OCI-LY7 (cell line): ENCODE results near the gene BEST3. TPM values are rescaled to one million over a fixed set of nuclear protein-coding genes. Genes with fewer than 3 reads are reported as not detected.

Source experiments
- BruUV-seq: library from RNA; stranded (reverse); fragments of 400-500 nt; replicated peaks from 2 replicates; lab custom pipeline; 2021; lab: Mats Ljungman, UMichigan
- CTCF ChIA-PET: fragments of 300-600 bp; sonication (Branson Sonifier 250); formaldehyde crosslinking; loops from one replicate; lab custom pipeline; 2022; ENCODE audit warnings: antibody characterized with exemption; ENCODE audit not compliant: unreplicated experiment; lab: Charles Lee
- POLR2A ChIA-PET: fragments of 300-600 bp; sonication (Branson Sonifier 250); formaldehyde crosslinking; loops from one replicate; lab custom pipeline; 2022; ENCODE audit warnings: antibody characterized with exemption; lab: Charles Lee
- DNase-seq: peaks from one replicate; pipeline ENCODE4 v3.0.0-alpha.2; 2015; ENCODE audit warnings: low spot score
- H2AFZ ChIP-seq: fragments of 200-600 bp; sonication (generic), shearing (Covaris generic); 2 replicates; pipeline ENCODE4 v1.6.1; 2014; ENCODE audit warnings: mild to moderate bottlenecking, antibody characterized with exemption, low read length, moderate library complexity
- H3K27ac ChIP-seq: fragments of 200-600 bp; sonication (generic); 2 replicates; pipeline ENCODE4 v1.5.1; 2014; ENCODE audit warnings: mixed run types, low read depth, mild to moderate bottlenecking, moderate library complexity, low read length, inconsistent platforms; ENCODE audit not compliant: poor library complexity, severe bottlenecking
- H3K36me3 ChIP-seq: fragments of 200-600 bp; sonication (generic); 2 replicates; pipeline ENCODE4 v1.6.1; 2014; ENCODE audit warnings: mild to moderate bottlenecking, antibody characterized with exemption, low read length, moderate library complexity, mixed read lengths; ENCODE audit not compliant: insufficient read depth
- H3K4me1 ChIP-seq: fragments of 200-600 bp; sonication (generic); 2 replicates; pipeline ENCODE4 v1.5.1; 2014; ENCODE audit warnings: mild to moderate bottlenecking, low read length; ENCODE audit not compliant: insufficient read depth, poor library complexity, severe bottlenecking
- H3K4me2 ChIP-seq: fragments of 200-600 bp; sonication (generic); 2 replicates; pipeline ENCODE4 v1.6.1; 2014; ENCODE audit warnings: mild to moderate bottlenecking, low read length
- H3K4me3 ChIP-seq: fragments of 200-600 bp; sonication (generic); 2 replicates; pipeline ENCODE4 v1.5.1; 2014; ENCODE audit warnings: mild to moderate bottlenecking, low read depth, low read length; ENCODE audit not compliant: poor library complexity, severe bottlenecking
- H3K79me2 ChIP-seq: fragments of 200-600 bp; sonication (generic); 2 replicates; pipeline ENCODE4 v1.6.1; 2016; ENCODE audit warnings: low read depth, mild to moderate bottlenecking, low read length, moderate library complexity, mixed read lengths; ENCODE audit not compliant: insufficient read depth
- H3K9me2 ChIP-seq: fragments of 200-600 bp; sonication (generic); 2 replicates; pipeline ENCODE4 v1.6.1; 2016; ENCODE audit warnings: mild to moderate bottlenecking, low read length, mixed read lengths; ENCODE audit not compliant: insufficient read depth
- H3K9me3 ChIP-seq: fragments of 200-600 bp; sonication (generic); 2 replicates; pipeline ENCODE4 v1.6.1; 2014; ENCODE audit warnings: mild to moderate bottlenecking, mixed run types, low read length, mixed read lengths
- H4K20me1 ChIP-seq: fragments of 200-600 bp; sonication (generic); 2 replicates; pipeline ENCODE4 v1.6.1; 2014; ENCODE audit warnings: mild to moderate bottlenecking, antibody characterized with exemption, low read length, moderate library complexity, mixed read lengths; ENCODE audit not compliant: insufficient read depth
- EZH2phosphoT487 ChIP-seq: fragments of 200-600 bp; sonication (generic); IDR thresholded peaks from 2 replicates; pipeline ENCODE4 v1.6.1; 2018; ENCODE audit warnings: low read depth, borderline replicate concordance, mild to moderate bottlenecking, mixed run types, antibody characterized with exemption, low read length, moderate library complexity, mixed read lengths
- intact Hi-C: fragments of 100-400 bp; cut with micrococcal nuclease; formaldehyde crosslinking; loops from one replicate; pipeline ENCODE4 v1.10.0; 2022; ENCODE audit not compliant: unreplicated experiment
- total RNA-seq, 2 experiments: library from RNA; depleted of rRNA in 1 of 2; stranded (reverse); fragments of >200 nt in 1 of 2; shearing (Covaris generic) in 1 of 2; gene quantifications; 2 replicates each; pipeline ENCODE4 v1.2.3, GENCODE V29; 2014 to 2022
- TF ChIP-seq, protein P1 (sequence below): fragments of 200-600 bp; sonication (generic); conservative IDR thresholded peaks from 2 replicates; pipeline ENCODE4 v1.5.1; 2014; ENCODE audit warnings: mild to moderate bottlenecking, antibody characterized with exemption, low read length, moderate library complexity, mixed read lengths

BEST3 gene
- total RNA-seq, 2 experiments from 2014 or later: 60.1 to 123 TPM

DNA sequence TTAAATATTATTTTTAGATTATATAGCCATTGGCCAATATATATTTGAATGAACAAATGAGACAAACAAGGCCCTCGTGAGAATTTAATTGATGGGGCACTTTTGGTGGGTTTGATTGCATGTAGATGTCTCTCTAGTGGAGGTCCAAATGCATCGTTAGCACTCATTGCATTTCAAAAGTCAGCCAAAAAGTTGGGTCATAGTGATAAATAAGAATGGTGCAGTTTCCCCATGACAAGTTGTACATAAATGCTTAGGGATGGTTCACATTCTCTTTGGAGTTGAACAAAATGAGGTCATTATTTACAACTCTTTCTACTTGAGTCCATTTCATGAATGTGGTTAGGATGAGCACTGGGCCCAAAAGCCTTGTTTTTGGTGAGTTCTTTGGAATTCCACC is 1.0 kb downstream of the BEST3 start:
- intact Hi-C loops: no loop called here
- H3K79me2 ChIP-seq: peaks cover 52% of the 10 kb centered on the region
- DNase-seq: peak; percentile 26
- H3K36me3 ChIP-seq: peaks cover 36% of the 10 kb centered on the region
- peak overlapping the region; percentile 98 for H3K27ac ChIP-seq
- peak overlapping the region; percentile 77; the same call in 1 of the 2 replicates for H2AFZ ChIP-seq
- no peaks in the 10 kb centered on the region for H4K20me1 ChIP-seq
- no peaks in the 10 kb centered on the region for H3K9me2 ChIP-seq
- peak overlapping the region; percentile 95 for H3K4me3 ChIP-seq
- CTCF ChIA-PET: no interaction called here
- POLR2A ChIA-PET: interaction anchor here (0.6 to 1.6 kb wide), 8 partner anchors 16 to 1914 kb away, joined by 3 to 6 read pairs (median 3); partner anchors contain the start of gene CCT2
- H3K9me3 ChIP-seq: no peaks in the 10 kb centered on the region
- TF ChIP-seq, protein P1, sequence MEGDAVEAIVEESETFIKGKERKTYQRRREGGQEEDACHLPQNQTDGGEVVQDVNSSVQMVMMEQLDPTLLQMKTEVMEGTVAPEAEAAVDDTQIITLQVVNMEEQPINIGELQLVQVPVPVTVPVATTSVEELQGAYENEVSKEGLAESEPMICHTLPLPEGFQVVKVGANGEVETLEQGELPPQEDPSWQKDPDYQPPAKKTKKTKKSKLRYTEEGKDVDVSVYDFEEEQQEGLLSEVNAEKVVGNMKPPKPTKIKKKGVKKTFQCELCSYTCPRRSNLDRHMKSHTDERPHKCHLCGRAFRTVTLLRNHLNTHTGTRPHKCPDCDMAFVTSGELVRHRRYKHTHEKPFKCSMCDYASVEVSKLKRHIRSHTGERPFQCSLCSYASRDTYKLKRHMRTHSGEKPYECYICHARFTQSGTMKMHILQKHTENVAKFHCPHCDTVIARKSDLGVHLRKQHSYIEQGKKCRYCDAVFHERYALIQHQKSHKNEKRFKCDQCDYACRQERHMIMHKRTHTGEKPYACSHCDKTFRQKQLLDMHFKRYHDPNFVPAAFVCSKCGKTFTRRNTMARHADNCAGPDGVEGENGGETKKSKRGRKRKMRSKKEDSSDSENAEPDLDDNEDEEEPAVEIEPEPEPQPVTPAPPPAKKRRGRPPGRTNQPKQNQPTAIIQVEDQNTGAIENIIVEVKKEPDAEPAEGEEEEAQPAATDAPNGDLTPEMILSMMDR: no peak
- TF ChIP-seq EZH2phosphoT487: no peak
- BruUV-seq: TSS peak; percentile 87
- H3K4me2 ChIP-seq: peak overlapping the region; percentile 77
- H3K4me1 ChIP-seq: peaks cover 43% of the 10 kb centered on the region

DNA sequence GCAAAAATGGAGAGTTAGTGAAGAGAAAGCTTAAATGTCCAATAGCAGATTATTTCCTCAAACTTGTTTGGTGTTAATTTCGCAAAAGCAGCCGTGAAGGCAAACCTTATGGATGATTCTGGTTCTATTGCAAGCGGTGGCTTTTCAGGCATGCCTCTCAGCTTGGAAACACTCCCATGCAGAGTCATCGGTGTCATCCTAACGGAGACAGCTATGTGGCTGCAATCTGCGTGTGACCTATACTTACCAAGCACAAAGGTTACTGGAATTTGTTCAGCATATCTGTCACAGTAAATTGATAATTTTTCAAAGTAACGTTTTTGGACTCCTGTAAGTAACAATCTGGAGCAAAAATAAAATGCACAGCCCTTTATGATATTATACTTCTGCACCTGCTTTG is 5.0 kb downstream of the BEST3 start:
- intact Hi-C loops: no loop called here

DNA sequence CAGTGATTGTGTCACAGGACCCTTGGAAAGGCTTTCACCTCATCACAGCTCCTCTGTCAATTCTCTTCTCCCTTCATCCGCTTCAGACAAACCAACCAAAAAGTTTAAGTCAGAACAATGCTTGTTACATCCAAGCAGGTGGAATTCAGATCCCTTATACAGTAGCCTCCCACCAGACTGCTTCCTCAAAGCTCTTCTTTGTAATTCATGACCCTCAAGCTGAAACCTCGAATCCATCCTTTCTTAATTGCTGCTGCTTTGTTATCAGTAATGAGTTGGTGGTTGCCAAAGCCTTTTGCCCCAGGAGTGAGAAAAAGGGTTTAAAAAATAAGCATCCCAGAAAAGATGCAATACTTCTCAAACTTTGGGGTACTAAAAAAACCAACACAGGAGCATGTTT is 9.5 kb downstream of the BEST3 start:
- TF ChIP-seq, protein P1: no peak
- TF ChIP-seq EZH2phosphoT487: no peak
- intact Hi-C loops: no loop called here
- no TSS peak for BruUV-seq
- Histone ChIP-seq H2AFZ (no peak overlapping the region), H3K79me2 (peaks cover 7% of the 10 kb centered on the region; the same call in 1 of the 2 replicates), H4K20me1 (no peaks in the 10 kb centered on the region), H3K4me3 (no peak overlapping the region), H3K36me3 (peaks cover 84% of the 10 kb centered on the region), H3K9me2 (no peaks in the 10 kb centered on the region), H3K27ac (no peak overlapping the region), H3K4me1 (no peaks in the 10 kb centered on the region), H3K9me3 (no peaks in the 10 kb centered on the region), H3K4me2 (no peak overlapping the region)
- ChIA-PET CTCF (no interaction called here), POLR2A (no interaction called here)
- no peak for DNase-seq

More for the DNA sequence above, 5.0 kb downstream of the BEST3 start:
- H3K4me1 ChIP-seq: peaks cover 17% of the 10 kb centered on the region
- H3K27ac ChIP-seq: no peak overlapping the region
- no peak overlapping the region for H3K4me2 ChIP-seq
- no peaks in the 10 kb centered on the region for H3K9me2 ChIP-seq
- peaks cover 52% of the 10 kb centered on the region for H3K79me2 ChIP-seq
- POLR2A ChIA-PET: interaction anchor here (0.6 kb wide), 1 partner anchor 90 kb away, joined by 3 read pairs; no protein-coding TSS in a partner anchor
- TF ChIP-seq, protein P1: no peak
- no peak for TF ChIP-seq EZH2phosphoT487
- H3K9me3 ChIP-seq: no peaks in the 10 kb centered on the region
- no TSS peak for BruUV-seq
- H3K4me3 ChIP-seq: no peak overlapping the region
- peaks cover 67% of the 10 kb centered on the region for H3K36me3 ChIP-seq
- no peak for DNase-seq
- CTCF ChIA-PET: no interaction called here
- no peak overlapping the region for H2AFZ ChIP-seq
- H4K20me1 ChIP-seq: no peaks in the 10 kb centered on the region
